GM12892 (cell line): ENCODE results near the gene CLK1.
A peak's percentile ranks its signal among the peaks of the same experiment; 100 is the strongest.

Experiments used
- POLR2A ChIP-seq: IDR thresholded peaks from 2 replicates; pipeline ENCODE4 v1.6.1; 2011; ENCODE audit warnings: low read depth, low read length, control low read depth
- POLR2AphosphoS5 ChIP-seq: IDR thresholded peaks from 2 replicates; pipeline ENCODE4 v1.6.1; 2011; ENCODE audit warnings: low read depth, low read length, control low read depth

DNA sequence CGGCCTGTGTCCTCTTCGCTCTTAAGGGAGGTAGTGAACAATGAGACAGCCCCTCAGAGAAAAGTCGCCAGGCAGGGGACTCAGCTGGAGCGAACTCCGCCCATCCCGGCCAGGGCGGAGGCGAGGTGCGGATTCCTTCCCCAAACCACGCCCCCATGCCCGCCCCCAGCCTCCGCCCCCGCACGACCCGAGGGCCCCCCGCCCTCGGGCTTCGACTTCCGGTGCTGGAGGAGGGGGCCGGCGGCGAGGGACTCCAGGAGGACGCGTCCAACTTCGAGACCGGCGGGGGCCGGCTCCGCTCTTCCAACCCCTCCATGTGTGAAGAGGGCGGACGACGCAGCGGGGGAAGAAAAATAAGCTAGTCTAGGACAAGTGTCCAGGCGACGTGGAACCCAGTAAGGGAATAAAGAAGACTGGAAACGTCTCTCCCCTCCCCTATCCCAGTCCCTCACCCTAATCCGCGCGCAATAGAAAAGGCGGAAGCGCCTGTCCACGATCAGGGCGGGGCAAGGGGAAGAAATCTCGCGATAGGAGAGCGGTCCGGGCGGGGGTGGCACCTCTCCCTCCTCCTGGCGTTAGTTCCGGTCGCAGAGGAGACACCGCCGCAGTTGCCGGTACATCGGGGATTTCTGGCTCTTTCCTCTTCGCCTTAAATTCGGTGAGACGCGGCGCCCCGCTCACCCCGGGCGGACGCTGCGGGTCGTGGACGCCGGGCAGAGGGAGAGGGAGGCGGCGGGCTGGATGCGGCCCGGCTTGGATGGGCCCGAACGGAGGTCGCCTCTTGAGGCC, 52.9 kb downstream of the CLK1 start, which contains the start of gene BZW1:
- peak; percentile 99 for TF ChIP-seq POLR2A
- TF ChIP-seq POLR2AphosphoS5: peak; percentile 97
